ENCODE results near the gene HDDC2. TPM values are rescaled to one million over a fixed set of nuclear protein-coding genes. Genes with fewer than 3 reads are reported as not detected.

The HDDC2 gene
- total RNA-seq, 1 experiment from 2014 or later, result 55.2 TPM

GRCh38 chr6:125271486-125272159 is 30.1 kb downstream of the HDDC2 start:
- Histone ChIP-seq H3K9me2 (ENCODE audit: insufficient read depth) (no peaks in the 10 kb centered on the region), H4K20me1 (ENCODE audit: insufficient read depth) (no peaks in the 10 kb centered on the region), H3K27me3 (ENCODE audit: insufficient read depth, low read depth) (no peaks in the 10 kb centered on the region), H3K4me2 (no peak overlapping the region), H3K79me2 (ENCODE audit: low read depth) (no peaks in the 10 kb centered on the region), H3K36me3 (ENCODE audit: low read depth) (peaks cover under 1% of the 10 kb centered on the region; the same call in 1 of the 2 replicates), H2AFZ (no peak overlapping the region), H3K27ac (no peak overlapping the region), H3K4me1 (replicated peaks; ENCODE audit: insufficient read depth) (peaks cover 20% of the 10 kb centered on the region), H3K4me3 (no peak overlapping the region), H3F3A (ENCODE audit: insufficient read depth, low read depth) (peaks cover 11% of the 10 kb centered on the region; the same call in 1 of the 2 replicates), H3K9me3 (ENCODE audit: insufficient read depth, low read depth) (no peaks in the 10 kb centered on the region)
- intact Hi-C loops (cut with micrococcal nuclease; ENCODE audit: unreplicated experiment), result no loop called here
- ChIA-PET POLR2A (ENCODE audit: unreplicated experiment) (no interaction called here), CTCF (no interaction called here)
- TF ChIP-seq EZH2 (IDR thresholded peaks at IDR 0.05; ENCODE audit: low read depth), result no peak
- TF ChIP-seq, protein P1, sequence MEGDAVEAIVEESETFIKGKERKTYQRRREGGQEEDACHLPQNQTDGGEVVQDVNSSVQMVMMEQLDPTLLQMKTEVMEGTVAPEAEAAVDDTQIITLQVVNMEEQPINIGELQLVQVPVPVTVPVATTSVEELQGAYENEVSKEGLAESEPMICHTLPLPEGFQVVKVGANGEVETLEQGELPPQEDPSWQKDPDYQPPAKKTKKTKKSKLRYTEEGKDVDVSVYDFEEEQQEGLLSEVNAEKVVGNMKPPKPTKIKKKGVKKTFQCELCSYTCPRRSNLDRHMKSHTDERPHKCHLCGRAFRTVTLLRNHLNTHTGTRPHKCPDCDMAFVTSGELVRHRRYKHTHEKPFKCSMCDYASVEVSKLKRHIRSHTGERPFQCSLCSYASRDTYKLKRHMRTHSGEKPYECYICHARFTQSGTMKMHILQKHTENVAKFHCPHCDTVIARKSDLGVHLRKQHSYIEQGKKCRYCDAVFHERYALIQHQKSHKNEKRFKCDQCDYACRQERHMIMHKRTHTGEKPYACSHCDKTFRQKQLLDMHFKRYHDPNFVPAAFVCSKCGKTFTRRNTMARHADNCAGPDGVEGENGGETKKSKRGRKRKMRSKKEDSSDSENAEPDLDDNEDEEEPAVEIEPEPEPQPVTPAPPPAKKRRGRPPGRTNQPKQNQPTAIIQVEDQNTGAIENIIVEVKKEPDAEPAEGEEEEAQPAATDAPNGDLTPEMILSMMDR (conservative IDR thresholded peaks at IDR 0.05), result no peak
- no peak for DNase-seq
- no TSS peak for BruUV-seq (replicated peaks)

- Histone ChIP-seq H3K79me2 (ENCODE audit: low read depth) (no peaks in the 10 kb centered on the region), H3K27me3 (ENCODE audit: insufficient read depth, low read depth) (no peaks in the 10 kb centered on the region), H3K9me2 (ENCODE audit: insufficient read depth) (no peaks in the 10 kb centered on the region), H3F3A (ENCODE audit: insufficient read depth, low read depth) (peaks cover 11% of the 10 kb centered on the region; the same call in 1 of the 2 replicates), H3K4me1 (replicated peaks; ENCODE audit: insufficient read depth) (peaks cover 20% of the 10 kb centered on the region), H3K4me3 (no peak overlapping the region), H3K27ac (no peak overlapping the region), H4K20me1 (ENCODE audit: insufficient read depth) (no peaks in the 10 kb centered on the region), H2AFZ (no peak overlapping the region), H3K4me2 (no peak overlapping the region), H3K36me3 (ENCODE audit: low read depth) (no peaks in the 10 kb centered on the region), H3K9me3 (ENCODE audit: insufficient read depth, low read depth) (no peaks in the 10 kb centered on the region)
- no peak for DNase-seq
- CTCF ChIA-PET, result no interaction called here
- intact Hi-C loops (cut with micrococcal nuclease; ENCODE audit: unreplicated experiment), result no loop called here
- BruUV-seq (replicated peaks), result no TSS peak
- TF ChIP-seq EZH2 (IDR thresholded peaks at IDR 0.05; ENCODE audit: low read depth), result no peak
- TF ChIP-seq, protein P1 (conservative IDR thresholded peaks at IDR 0.05), result no peak
- POLR2A ChIA-PET (ENCODE audit: unreplicated experiment), result no interaction called here
Measured at GRCh38 chr6:125270380-125270779, 31.4 kb downstream of the HDDC2 start.

DNA sequence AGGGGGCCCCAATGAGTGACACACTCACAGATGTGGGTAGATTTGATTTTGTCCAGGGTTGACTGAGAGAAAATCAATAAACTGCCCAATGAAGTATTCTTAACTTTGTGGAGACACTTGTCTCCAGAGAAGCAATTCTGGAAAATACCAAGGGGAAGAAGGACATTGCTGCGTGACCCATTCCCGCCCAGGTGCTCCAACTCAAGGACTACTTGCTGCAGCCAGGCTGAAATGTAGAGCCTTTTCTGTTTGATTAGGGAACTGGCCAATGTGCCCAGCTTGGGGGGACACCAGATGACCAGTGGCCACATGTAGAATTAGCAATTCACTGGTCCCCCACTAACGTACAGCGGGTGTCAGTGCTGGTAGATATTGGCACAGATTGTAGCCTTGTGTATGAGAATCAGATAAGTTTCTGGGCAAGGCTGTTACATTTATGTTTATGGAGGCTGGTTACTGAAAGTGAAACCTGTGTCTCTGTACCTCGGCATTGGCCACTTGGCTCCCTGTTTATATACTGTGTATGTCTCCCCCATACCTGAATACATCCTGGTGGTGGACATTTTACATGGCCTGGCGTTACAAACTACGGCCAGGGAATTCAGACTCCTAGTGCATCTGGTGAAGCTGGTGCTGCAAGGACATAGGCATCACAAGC is 32.3 kb downstream of the HDDC2 start:
- Histone ChIP-seq H4K20me1 (ENCODE audit: insufficient read depth) (no peaks in the 10 kb centered on the region), H3K36me3 (ENCODE audit: low read depth) (peaks cover 6% of the 10 kb centered on the region; the same call in 1 of the 2 replicates), H3K27ac (no peak overlapping the region), H3K4me3 (no peak overlapping the region), H3K4me2 (no peak overlapping the region), H3K79me2 (ENCODE audit: low read depth) (no peaks in the 10 kb centered on the region), H2AFZ (no peak overlapping the region), H3F3A (ENCODE audit: insufficient read depth, low read depth) (peaks cover 6% of the 10 kb centered on the region; the same call in 1 of the 2 replicates), H3K4me1 (replicated peaks; ENCODE audit: insufficient read depth) (peaks cover 15% of the 10 kb centered on the region), H3K9me2 (ENCODE audit: insufficient read depth) (no peaks in the 10 kb centered on the region), H3K27me3 (ENCODE audit: insufficient read depth, low read depth) (no peaks in the 10 kb centered on the region), H3K9me3 (ENCODE audit: insufficient read depth, low read depth) (no peaks in the 10 kb centered on the region)
- no peak for DNase-seq
- no TSS peak for BruUV-seq (replicated peaks)
- TF ChIP-seq, protein P1 (conservative IDR thresholded peaks at IDR 0.05), result no peak
- TF ChIP-seq EZH2 (IDR thresholded peaks at IDR 0.05; ENCODE audit: low read depth), result no peak
- CTCF ChIA-PET, result no interaction called here
- POLR2A ChIA-PET (ENCODE audit: unreplicated experiment), result no interaction called here
- intact Hi-C loops (cut with micrococcal nuclease; ENCODE audit: unreplicated experiment), result no loop called here

All from PC-9 (cell line).